GM06990 (cell line): ENCODE results near the gene ZNF366.

Experiments
- DNase-seq: peaks from one replicate; pipeline ENCODE4 v3.0.0-alpha.2; 2011; ENCODE audit not compliant: insufficient read length; ENCODE audit errors: extremely low read depth
- H3K27me3 ChIP-seq: replicated peaks from 2 replicates; pipeline ENCODE4 v1.6.0; 2011; ENCODE audit warnings: low read length; ENCODE audit not compliant: control insufficient read depth, insufficient read depth
- H3K36me3 ChIP-seq: 2 replicates; pipeline ENCODE4 v1.5.1; 2011; ENCODE audit warnings: low read length; ENCODE audit not compliant: control insufficient read depth, insufficient read depth
- H3K4me3 ChIP-seq: replicated peaks from 2 replicates; pipeline ENCODE4 v1.5.1; 2011; ENCODE audit warnings: low read depth, mild to moderate bottlenecking, control low read depth, low read length
- CTCF ChIP-seq: IDR thresholded peaks from 2 replicates; pipeline ENCODE4 v1.5.1; 2011; ENCODE audit warnings: low read length, control low read depth, mild to moderate bottlenecking, inconsistent platforms; ENCODE audit not compliant: insufficient read depth, poor library complexity, severe bottlenecking

ZNF366 gene

GRCh38 chr5:72540759-72541438 lies 33.7 kb upstream of the ZNF366 start:
- Histone ChIP-seq H3K27me3 (no peaks in the 10 kb centered on the region), H3K4me3 (no peak overlapping the region), H3K36me3 (no peaks in the 10 kb centered on the region)
- no peak for DNase-seq
- no peak for TF ChIP-seq CTCF

DNA sequence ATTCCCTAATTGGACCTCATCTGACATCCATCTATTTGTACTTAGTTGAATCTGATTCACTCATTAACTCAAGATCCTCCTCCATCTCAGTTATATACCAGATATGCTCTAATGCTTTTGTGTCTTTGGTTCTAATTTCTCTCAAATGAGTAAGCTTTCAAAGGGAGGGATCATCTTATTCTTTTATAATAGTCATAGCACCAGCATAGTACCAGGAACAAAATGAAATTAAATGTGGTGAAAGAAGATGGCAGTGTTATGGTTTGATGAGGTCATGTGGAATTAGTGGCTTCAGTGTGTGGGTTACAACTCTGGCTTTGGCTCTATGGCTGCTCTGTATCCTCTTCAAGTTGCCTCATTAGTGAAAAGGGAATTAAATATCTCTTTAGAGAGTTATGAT lies 32.5 kb upstream of the ZNF366 start:
- TF ChIP-seq CTCF: no peak
- DNase-seq: no peak
- H3K27me3 ChIP-seq: no peaks in the 10 kb centered on the region
- no peak overlapping the region for H3K4me3 ChIP-seq
- H3K36me3 ChIP-seq: no peaks in the 10 kb centered on the region

DNA sequence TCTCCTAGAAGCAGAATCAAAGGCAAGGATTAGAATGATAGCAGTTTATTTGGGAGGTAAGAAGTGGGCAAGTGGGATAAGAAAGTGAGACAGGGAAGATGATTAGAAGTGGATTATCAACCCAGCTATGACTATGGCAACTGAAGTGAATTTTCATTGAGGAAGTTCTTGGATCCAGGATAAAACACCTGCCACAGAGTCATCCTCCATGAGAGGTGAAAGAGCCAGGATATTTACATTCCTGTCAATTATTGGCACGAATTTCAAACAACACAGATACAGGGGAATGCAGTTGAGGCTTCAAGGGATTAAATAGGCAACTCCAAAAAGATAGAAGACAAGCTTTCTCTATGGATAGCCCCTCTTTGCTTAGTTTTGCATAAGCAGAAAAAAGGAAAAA lies 31.8 kb upstream of the ZNF366 start:
- DNase-seq: no peak
- no peak for TF ChIP-seq CTCF
- Histone ChIP-seq H3K36me3 (no peaks in the 10 kb centered on the region), H3K27me3 (no peaks in the 10 kb centered on the region), H3K4me3 (no peak overlapping the region)

DNA sequence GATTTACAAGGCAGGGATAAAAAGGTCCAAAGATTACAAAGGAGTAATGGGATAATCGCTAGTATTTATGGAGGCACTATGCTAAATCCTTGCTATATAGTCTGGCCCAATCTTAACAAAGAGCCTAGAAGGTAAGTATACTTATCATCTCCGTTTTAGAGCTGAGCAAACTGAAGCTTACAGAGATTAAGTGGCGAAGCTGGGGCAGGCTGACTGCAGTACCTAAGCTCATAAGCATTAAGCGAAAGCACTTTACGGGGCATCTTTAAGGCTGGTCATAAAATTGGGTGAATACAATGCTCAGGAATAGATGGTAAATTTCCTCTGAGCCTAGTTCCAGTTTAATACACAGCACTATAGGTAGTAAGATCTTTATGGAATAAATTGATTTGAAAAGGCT lies 30.0 kb upstream of the ZNF366 start:
- no peak for DNase-seq
- Histone ChIP-seq H3K36me3 (no peaks in the 10 kb centered on the region), H3K4me3 (no peak overlapping the region), H3K27me3 (no peaks in the 10 kb centered on the region)
- no peak for TF ChIP-seq CTCF

DNA sequence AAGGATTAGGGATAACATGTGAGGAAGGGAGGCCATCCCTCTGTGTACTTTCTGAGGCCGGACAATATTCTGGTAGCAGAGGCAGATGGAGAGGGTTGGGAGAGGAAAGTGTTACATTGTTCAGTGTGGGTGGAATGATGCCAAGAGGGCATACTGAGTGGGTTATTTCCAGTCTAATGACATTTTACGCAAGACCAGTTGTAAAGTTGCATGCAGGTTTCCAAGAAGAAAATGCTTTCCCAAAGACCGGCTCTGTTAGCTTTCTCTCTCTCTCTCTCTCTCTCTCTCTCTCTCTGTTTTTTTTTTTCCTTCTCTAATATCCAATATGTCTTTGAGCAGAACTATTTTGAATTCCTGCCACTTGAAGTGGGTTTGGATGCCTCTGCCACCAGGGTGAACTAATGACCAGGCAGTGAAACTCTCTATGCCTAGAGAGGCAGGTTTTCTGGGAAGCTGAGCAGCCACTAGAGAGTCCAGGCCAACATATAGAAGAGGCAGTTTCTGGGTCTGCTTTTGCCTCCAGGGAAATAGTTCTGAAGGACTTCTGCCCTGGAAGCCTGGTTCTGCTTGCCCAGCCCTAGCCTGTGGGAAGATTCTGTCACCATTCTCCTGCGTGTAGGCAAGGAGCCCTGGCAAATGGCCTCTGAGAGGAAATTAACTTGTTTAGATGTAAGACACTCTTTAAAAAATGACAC lies 24.4 kb upstream of the ZNF366 start:
- no peak for TF ChIP-seq CTCF
- Histone ChIP-seq H3K4me3 (no peak overlapping the region), H3K36me3 (no peaks in the 10 kb centered on the region), H3K27me3 (no peaks in the 10 kb centered on the region; the same call in 1 of the 2 replicates)
- no peak for DNase-seq

DNA sequence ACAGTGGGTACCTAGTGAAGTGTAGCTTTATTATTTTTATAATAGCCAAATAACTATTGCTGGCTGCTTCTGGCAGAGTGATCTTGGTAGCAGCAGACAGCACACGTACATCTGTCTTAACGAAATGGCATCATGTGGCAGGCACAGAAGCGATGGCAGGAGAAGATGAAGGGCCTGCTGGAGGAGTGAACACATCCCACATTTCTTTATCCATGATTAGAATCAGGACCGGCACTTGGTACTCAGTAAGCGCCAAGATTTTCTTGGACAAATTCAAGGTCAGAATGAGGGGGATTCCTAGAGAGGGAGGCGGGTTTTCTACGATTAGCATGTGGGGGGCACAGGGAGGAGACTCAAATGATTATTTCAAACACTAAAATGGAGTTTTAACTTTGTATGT lies 23.0 kb upstream of the ZNF366 start:
- Histone ChIP-seq H3K36me3 (no peaks in the 10 kb centered on the region), H3K27me3 (no peaks in the 10 kb centered on the region; the same call in 1 of the 2 replicates), H3K4me3 (no peak overlapping the region)
- DNase-seq: no peak
- TF ChIP-seq CTCF: no peak
